BLaER1 (cell line): ENCODE measurements around the gene NSMCE3.
"Not testable (repeated sequence)": the region's sequence is repeated elsewhere in the genome, so short reads cannot be mapped to it uniquely, and the experiment has no call there.

ENCODE experiments used
- H3K27ac ChIP-seq: shearing (Covaris generic); formaldehyde crosslinking; 2 replicates; pipeline ENCODE4 v1.8.1; 2022
- H3K27me3 ChIP-seq: shearing (Covaris generic); formaldehyde crosslinking; 2 replicates; pipeline ENCODE4 v1.8.1; 2022
- H3K36me3 ChIP-seq: shearing (Covaris generic); formaldehyde crosslinking; 2 replicates; pipeline ENCODE4 v1.8.1; 2022
- H3K4me1 ChIP-seq: shearing (Covaris generic); formaldehyde crosslinking; 2 replicates; pipeline ENCODE4 v1.8.1; 2022
- H3K4me2 ChIP-seq: shearing (Covaris generic); formaldehyde crosslinking; 2 replicates; pipeline ENCODE4 v1.8.1; 2022
- H3K4me3 ChIP-seq: shearing (Covaris generic); formaldehyde crosslinking; 2 replicates; pipeline ENCODE4 v1.8.1; 2022
- H3K9ac ChIP-seq: shearing (Covaris generic); formaldehyde crosslinking; 2 replicates; pipeline ENCODE4 v1.8.1; 2022
- H3K9me3 ChIP-seq: shearing (Covaris generic); formaldehyde crosslinking; 2 replicates; pipeline ENCODE4 v1.8.1; 2022
- H4K20me1 ChIP-seq: shearing (Covaris generic); formaldehyde crosslinking; 2 replicates; pipeline ENCODE4 v1.8.1; 2022
- Cebpa-rat ChIP-seq: shearing (Covaris generic); IDR thresholded peaks from 2 replicates; pipeline ENCODE4 v1.8.1; 2022

NSMCE3 gene

GRCh38 chr15:29244544-29244943 lies 25.1 kb downstream of the NSMCE3 start:
- H3K9me3 ChIP-seq = peaks cover 4% of the 10 kb centered on the region; the same call in 1 of the 2 replicates
- H3K4me2 ChIP-seq = no peak overlapping the region
- H3K9ac ChIP-seq = no peak overlapping the region
- no peak overlapping the region for H3K27ac ChIP-seq
- no peaks in the 10 kb centered on the region for H3K4me1 ChIP-seq
- H3K27me3 ChIP-seq = no peaks in the 10 kb centered on the region
- no peaks in the 10 kb centered on the region for H4K20me1 ChIP-seq
- no peak overlapping the region for H3K4me3 ChIP-seq
- TF ChIP-seq Cebpa-rat = no peak
- no peaks in the 10 kb centered on the region for H3K36me3 ChIP-seq

- Histone ChIP-seq H3K4me2 (no peak overlapping the region), H3K27ac (no peak overlapping the region), H3K9me3 (peaks cover 4% of the 10 kb centered on the region; the same call in 1 of the 2 replicates), H3K27me3 (no peaks in the 10 kb centered on the region), H3K4me3 (no peak overlapping the region), H3K4me1 (no peaks in the 10 kb centered on the region), H4K20me1 (no peaks in the 10 kb centered on the region), H3K9ac (no peak overlapping the region), H3K36me3 (no peaks in the 10 kb centered on the region)
- no peak for TF ChIP-seq Cebpa-rat
These were observed 25.5 kb downstream of the NSMCE3 start for GRCh38 chr15:29244123-29244522.

- Histone ChIP-seq H3K4me3 (no peak overlapping the region), H4K20me1 (no peaks in the 10 kb centered on the region), H3K9ac (no peak overlapping the region), H3K9me3 (no peaks in the 10 kb centered on the region), H3K4me1 (no peaks in the 10 kb centered on the region), H3K27ac (no peak overlapping the region), H3K4me2 (no peak overlapping the region), H3K27me3 (no peaks in the 10 kb centered on the region), H3K36me3 (no peaks in the 10 kb centered on the region)
- no peak for TF ChIP-seq Cebpa-rat
These were observed 27.0 kb downstream of the NSMCE3 start for GRCh38 chr15:29242456-29243242.

GRCh38 chr15:29241207-29241606 lies 28.4 kb downstream of the NSMCE3 start:
- no peaks in the 10 kb centered on the region for H4K20me1 ChIP-seq
- H3K4me3 ChIP-seq = no peak overlapping the region
- no peak overlapping the region for H3K27ac ChIP-seq
- H3K36me3 ChIP-seq = no peaks in the 10 kb centered on the region
- H3K27me3 ChIP-seq = no peaks in the 10 kb centered on the region
- H3K9ac ChIP-seq = no peak overlapping the region
- no peaks in the 10 kb centered on the region for H3K4me1 ChIP-seq
- TF ChIP-seq Cebpa-rat = no peak
- no peaks in the 10 kb centered on the region for H3K9me3 ChIP-seq
- H3K4me2 ChIP-seq = no peak overlapping the region

GRCh38 chr15:29239395-29239794 lies 30.2 kb downstream of the NSMCE3 start:
- Histone ChIP-seq H3K27me3 (no peaks in the 10 kb centered on the region), H3K36me3 (no peaks in the 10 kb centered on the region), H3K9me3 (peaks cover 14% of the 10 kb centered on the region), H3K9ac (no peak overlapping the region), H3K4me1 (no peaks in the 10 kb centered on the region), H4K20me1 (no peaks in the 10 kb centered on the region), H3K4me3 (no peak overlapping the region), H3K4me2 (no peak overlapping the region), H3K27ac (no peak overlapping the region)
- TF ChIP-seq Cebpa-rat = no peak

- Histone ChIP-seq H3K27ac (no peak overlapping the region), H3K27me3 (no peaks in the 10 kb centered on the region), H3K4me1 (no peaks in the 10 kb centered on the region), H3K9ac (no peak overlapping the region), H3K9me3 (peaks cover 17% of the 10 kb centered on the region), H3K36me3 (no peaks in the 10 kb centered on the region), H3K4me3 (no peak overlapping the region), H4K20me1 (no peaks in the 10 kb centered on the region), H3K4me2 (no peak overlapping the region)
- no peak for TF ChIP-seq Cebpa-rat
These were observed 36.1 kb downstream of the NSMCE3 start for GRCh38 chr15:29233566-29233965.

- H3K9me3 ChIP-seq = 0 out of 2 replicates have a peak, but pooled peaks cover 4% of the 10 kb centered on the region
- H4K20me1 ChIP-seq = no peaks in the 10 kb centered on the region
- H3K27me3 ChIP-seq = no peaks in the 10 kb centered on the region
- H3K4me2 ChIP-seq = no peak overlapping the region
- H3K9ac ChIP-seq = no peak overlapping the region
- TF ChIP-seq Cebpa-rat = no peak
- H3K27ac ChIP-seq = no peak overlapping the region
- no peaks in the 10 kb centered on the region for H3K36me3 ChIP-seq
- H3K4me3 ChIP-seq = no peak overlapping the region
- no peaks in the 10 kb centered on the region for H3K4me1 ChIP-seq
These were observed 43.0 kb downstream of the NSMCE3 start for GRCh38 chr15:29226436-29227208.

GRCh38 chr15:29225534-29226234 lies 43.9 kb downstream of the NSMCE3 start:
- Histone ChIP-seq H4K20me1 (no peaks in the 10 kb centered on the region), H3K9me3 (0 out of 2 replicates have a peak, but pooled peaks cover 4% of the 10 kb centered on the region), H3K4me3 (no peak overlapping the region), H3K27me3 (no peaks in the 10 kb centered on the region), H3K4me1 (no peaks in the 10 kb centered on the region), H3K27ac (no peak overlapping the region), H3K36me3 (no peaks in the 10 kb centered on the region), H3K4me2 (no peak overlapping the region), H3K9ac (no peak overlapping the region)
- TF ChIP-seq Cebpa-rat = no peak

GRCh38 chr15:29224987-29225363 lies 44.6 kb downstream of the NSMCE3 start:
- H3K4me1 ChIP-seq, H3K27me3 ChIP-seq, H3K27ac ChIP-seq, H3K4me3 ChIP-seq, H3K9ac ChIP-seq, H3K4me2 ChIP-seq, H3K36me3 ChIP-seq, H3K9me3 ChIP-seq, H4K20me1 ChIP-seq: not testable (repeated sequence)

- not testable (repeated sequence) for H3K4me2 ChIP-seq, H3K27me3 ChIP-seq, H3K27ac ChIP-seq, H3K4me3 ChIP-seq, H4K20me1 ChIP-seq, H3K9me3 ChIP-seq, H3K9ac ChIP-seq, H3K36me3 ChIP-seq, H3K4me1 ChIP-seq
These were observed 45.2 kb downstream of the NSMCE3 start for GRCh38 chr15:29224235-29224986.
